ENCODE measurements around the gene EFNB1. TPM values are rescaled to one million over a fixed set of nuclear protein-coding genes. Genes with fewer than 3 reads are reported as not detected.

EFNB1 gene
- total RNA-seq, 1 experiment from 2014 or later = 6.0 TPM

- in situ Hi-C loops (cut with HindIII; ENCODE audit: low pct_unique_long_range_greater_than_20kb, low sequenced_read_pairs) = no loop called here
- no peak for DNase-seq (ENCODE audit: low read depth, low spot score)
Observed at GRCh38 chrX:68824565-68825125, 4.2 kb upstream of the EFNB1 start.

- in situ Hi-C loops (cut with HindIII; ENCODE audit: low pct_unique_long_range_greater_than_20kb, low sequenced_read_pairs) = no loop called here
- no peak for DNase-seq (ENCODE audit: low read depth, low spot score)
Observed at GRCh38 chrX:68826113-68826980, 2.5 kb upstream of the EFNB1 start.

GRCh38 chrX:68827256-68827655 is 1.6 kb upstream of the EFNB1 start:
- in situ Hi-C loops (cut with HindIII; ENCODE audit: low pct_unique_long_range_greater_than_20kb, low sequenced_read_pairs) = no loop called here
- no peak for DNase-seq (ENCODE audit: low read depth, low spot score)

- in situ Hi-C loops (cut with HindIII; ENCODE audit: low pct_unique_long_range_greater_than_20kb, low sequenced_read_pairs) = no loop called here
- DNase-seq (ENCODE audit: low read depth, low spot score) = peak; percentile 80
Observed at GRCh38 chrX:68827848-68828624, 785 bp upstream of the EFNB1 start.

- in situ Hi-C loops (cut with HindIII; ENCODE audit: low pct_unique_long_range_greater_than_20kb, low sequenced_read_pairs) = no loop called here
- DNase-seq (ENCODE audit: low read depth, low spot score) = no peak
Observed at GRCh38 chrX:68829582-68830418, 979 bp downstream of the EFNB1 start.

- in situ Hi-C loops (cut with HindIII; ENCODE audit: low pct_unique_long_range_greater_than_20kb, low sequenced_read_pairs) = no loop called here
- no peak for DNase-seq (ENCODE audit: low read depth, low spot score)
Observed at GRCh38 chrX:68830419-68831404, 1.9 kb downstream of the EFNB1 start.

- no peak for DNase-seq (ENCODE audit: low read depth, low spot score)
- in situ Hi-C loops (cut with HindIII; ENCODE audit: low pct_unique_long_range_greater_than_20kb, low sequenced_read_pairs) = no loop called here
Observed at GRCh38 chrX:68831405-68832100, 2.7 kb downstream of the EFNB1 start.

GRCh38 chrX:68832101-68832416 is 3.2 kb downstream of the EFNB1 start:
- DNase-seq (ENCODE audit: low read depth, low spot score) = no peak
- in situ Hi-C loops (cut with HindIII; ENCODE audit: low pct_unique_long_range_greater_than_20kb, low sequenced_read_pairs) = no loop called here

GRCh38 chrX:68832516-68833447 is 4.0 kb downstream of the EFNB1 start:
- in situ Hi-C loops (cut with HindIII; ENCODE audit: low pct_unique_long_range_greater_than_20kb, low sequenced_read_pairs) = no loop called here

GRCh38 chrX:68833448-68833805 is 4.6 kb downstream of the EFNB1 start:
- DNase-seq (ENCODE audit: low read depth, low spot score) = no peak
- in situ Hi-C loops (cut with HindIII; ENCODE audit: low pct_unique_long_range_greater_than_20kb, low sequenced_read_pairs) = no loop called here

More at GRCh38 chrX:68832516-68833447, 4.0 kb downstream of the EFNB1 start:
- no peak for DNase-seq (ENCODE audit: low read depth, low spot score)

GRCh38 chrX:68833855-68834331 is 5.1 kb downstream of the EFNB1 start:
- in situ Hi-C loops (cut with HindIII; ENCODE audit: low pct_unique_long_range_greater_than_20kb, low sequenced_read_pairs) = no loop called here

GRCh38 chrX:68834371-68835103 is 5.7 kb downstream of the EFNB1 start:
- in situ Hi-C loops (cut with HindIII; ENCODE audit: low pct_unique_long_range_greater_than_20kb, low sequenced_read_pairs) = no loop called here
- no peak for DNase-seq (ENCODE audit: low read depth, low spot score)

More at GRCh38 chrX:68833855-68834331, 5.1 kb downstream of the EFNB1 start:
- DNase-seq (ENCODE audit: low read depth, low spot score) = no peak

GRCh38 chrX:68835104-68835442 is 6.3 kb downstream of the EFNB1 start:
- DNase-seq (ENCODE audit: low read depth, low spot score) = no peak
- in situ Hi-C loops (cut with HindIII; ENCODE audit: low pct_unique_long_range_greater_than_20kb, low sequenced_read_pairs) = no loop called here

GRCh38 chrX:68835468-68835867 is 6.6 kb downstream of the EFNB1 start:
- no peak for DNase-seq (ENCODE audit: low read depth, low spot score)
- in situ Hi-C loops (cut with HindIII; ENCODE audit: low pct_unique_long_range_greater_than_20kb, low sequenced_read_pairs) = no loop called here

GRCh38 chrX:68837119-68837518 is 8.3 kb downstream of the EFNB1 start:
- DNase-seq (ENCODE audit: low read depth, low spot score) = no peak
- in situ Hi-C loops (cut with HindIII; ENCODE audit: low pct_unique_long_range_greater_than_20kb, low sequenced_read_pairs) = no loop called here

Measured in SK-MEL-5 (cell line).